ENCODE results near the gene SKOR2.

- TF ChIP-seq ZNF8 (CRISPR knock-in tag; IDR thresholded peaks at IDR 0.05), result no peak
- TF ChIP-seq RARB (CRISPR knock-in tag; IDR thresholded peaks at IDR 0.05), result no peak
These were observed 1.7 kb upstream of the SKOR2 start for GRCh38 chr18:47253101-47253654.

Data from SK-N-SH treated with all-trans-retinoic acid at 6 μM for 48 hours (cell line).